ENCODE measurements around the gene DNAAF2. TPM values are rescaled to one million over a fixed set of nuclear protein-coding genes. Genes with fewer than 3 reads are reported as not detected.

DNAAF2 gene
- total RNA-seq, 4 donors from 2014 or later = 9.6 to 21.7 (median 19.4) TPM

GRCh38 chr14:49612251-49612650 lies 22.8 kb downstream of the DNAAF2 start:
- WGBS, 2 donors (ENCODE audit: low coverage in 1 of 2) = 86 to 92% methylated on average over 4 of the region's 4 CpGs
- no peaks in the 10 kb centered on the region for H3K9me3 ChIP-seq
- in situ Hi-C loops (cut with MboI; ENCODE audit: low pct_ligation_motif_present in 1 of 4, low pct_unique_long_range_greater_than_20kb in 1 of 4, low sequenced_read_pairs in 3 of 4) = no loop called here

DNA sequence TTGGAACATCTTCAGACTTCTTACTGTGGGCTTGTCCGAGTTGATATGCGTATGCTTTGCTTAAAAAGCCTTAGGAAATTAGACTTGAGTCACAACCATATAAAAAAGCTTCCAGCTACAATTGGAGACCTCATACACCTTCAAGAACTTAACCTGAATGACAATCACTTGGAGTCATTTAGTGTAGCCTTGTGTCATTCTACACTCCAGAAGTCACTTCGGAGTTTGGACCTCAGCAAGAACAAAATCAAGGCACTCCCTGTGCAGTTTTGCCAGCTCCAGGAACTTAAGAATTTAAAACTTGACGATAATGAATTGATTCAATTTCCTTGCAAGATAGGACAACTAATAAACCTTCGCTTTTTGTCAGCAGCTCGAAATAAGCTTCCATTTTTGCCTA lies 27.5 kb downstream of the DNAAF2 start:
- H3K27ac ChIP-seq = peak overlapping the region in 2 of 4 donors; percentile 1 to 16

More at GRCh38 chr14:49612251-49612650, 22.8 kb downstream of the DNAAF2 start:
- no peaks in the 10 kb centered on the region for H3K27me3 ChIP-seq
- no peak overlapping the region for H3K27ac ChIP-seq
- H3K4me3 ChIP-seq = no peak overlapping the region
- TF ChIP-seq EP300 (IDR thresholded peaks at IDR 0.05; ENCODE audit: low read depth) (no peak), POLR2A (IDR thresholded peaks at IDR 0.05) (no peak), POLR2AphosphoS5 (IDR thresholded peaks at IDR 0.05) (no peak)
- TF ChIP-seq, protein P1, sequence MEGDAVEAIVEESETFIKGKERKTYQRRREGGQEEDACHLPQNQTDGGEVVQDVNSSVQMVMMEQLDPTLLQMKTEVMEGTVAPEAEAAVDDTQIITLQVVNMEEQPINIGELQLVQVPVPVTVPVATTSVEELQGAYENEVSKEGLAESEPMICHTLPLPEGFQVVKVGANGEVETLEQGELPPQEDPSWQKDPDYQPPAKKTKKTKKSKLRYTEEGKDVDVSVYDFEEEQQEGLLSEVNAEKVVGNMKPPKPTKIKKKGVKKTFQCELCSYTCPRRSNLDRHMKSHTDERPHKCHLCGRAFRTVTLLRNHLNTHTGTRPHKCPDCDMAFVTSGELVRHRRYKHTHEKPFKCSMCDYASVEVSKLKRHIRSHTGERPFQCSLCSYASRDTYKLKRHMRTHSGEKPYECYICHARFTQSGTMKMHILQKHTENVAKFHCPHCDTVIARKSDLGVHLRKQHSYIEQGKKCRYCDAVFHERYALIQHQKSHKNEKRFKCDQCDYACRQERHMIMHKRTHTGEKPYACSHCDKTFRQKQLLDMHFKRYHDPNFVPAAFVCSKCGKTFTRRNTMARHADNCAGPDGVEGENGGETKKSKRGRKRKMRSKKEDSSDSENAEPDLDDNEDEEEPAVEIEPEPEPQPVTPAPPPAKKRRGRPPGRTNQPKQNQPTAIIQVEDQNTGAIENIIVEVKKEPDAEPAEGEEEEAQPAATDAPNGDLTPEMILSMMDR (IDR thresholded peaks at IDR 0.05) = no peak
- intact Hi-C loops (cut with DNase I; ENCODE audit: low total_unique reads) = no loop called here
- no peak for DNase-seq
- H3K4me1 ChIP-seq = no peaks in the 10 kb centered on the region
- peaks cover 0 to 5% (median 0%) of the 10 kb centered on the region in 4 donors for H3K36me3 ChIP-seq

GRCh38 chr14:49598485-49599300 lies 36.4 kb downstream of the DNAAF2 start, which contains the start of gene LRR1:
TSS of gene LRR1 (plus strand) at chr14:49598940. CDS start at chr14:49599021, 81 bp downstream.
- Histone ChIP-seq H3K27me3 (no peaks in the 10 kb centered on the region), H3K4me3 (peak within 1 kb of the TSS; percentile 71 to 76 (median 72)), H3K4me1 (peaks cover 0 to 49% (median 18%) of the 10 kb centered on the region in 4 donors), H3K36me3 (no peaks in the 10 kb centered on the region), H3K9me3 (no peaks in the 10 kb centered on the region), H3K27ac (peak within 1 kb of the TSS; percentile 96 to 98 (median 96))
- peak; percentile 88 for DNase-seq
- 0% methylated on average over 44 of the region's 77 CpGs; no CpG with 5 or more reads in 1 of the 2 donors for WGBS, 2 donors (ENCODE audit: low coverage in 1 of 2)
- in situ Hi-C loops (cut with MboI; ENCODE audit: low pct_ligation_motif_present in 1 of 4, low pct_unique_long_range_greater_than_20kb in 1 of 4, low sequenced_read_pairs in 3 of 4) (no loop called here), intact Hi-C loops (cut with DNase I; ENCODE audit: low total_unique reads) (no loop called here)
- TF ChIP-seq POLR2A (IDR thresholded peaks at IDR 0.05) (peak; percentile 87), EP300 (IDR thresholded peaks at IDR 0.05; ENCODE audit: low read depth) (no peak), POLR2AphosphoS5 (IDR thresholded peaks at IDR 0.05) (peak; percentile 61 to 77 (median 64))
- TF ChIP-seq, protein P1 (IDR thresholded peaks at IDR 0.05) = peak in 1 of 5 experiments; percentile 19

More for the DNA sequence above, 27.5 kb downstream of the DNAAF2 start:
- Histone ChIP-seq H3K36me3 (peaks cover 0 to 8% (median 2%) of the 10 kb centered on the region in 4 donors), H3K4me1 (no peaks in the 10 kb centered on the region), H3K27me3 (no peaks in the 10 kb centered on the region), H3K9me3 (no peaks in the 10 kb centered on the region), H3K4me3 (no peak overlapping the region)
- TF ChIP-seq, protein P1 (IDR thresholded peaks at IDR 0.05) = no peak
- TF ChIP-seq EP300 (IDR thresholded peaks at IDR 0.05; ENCODE audit: low read depth) (no peak), POLR2A (IDR thresholded peaks at IDR 0.05) (no peak), POLR2AphosphoS5 (IDR thresholded peaks at IDR 0.05) (no peak)
- DNase-seq = no peak
- intact Hi-C loops (cut with DNase I; ENCODE audit: low total_unique reads) = no loop called here
- in situ Hi-C loops (cut with MboI; ENCODE audit: low pct_ligation_motif_present in 1 of 4, low pct_unique_long_range_greater_than_20kb in 1 of 4, low sequenced_read_pairs in 3 of 4) = no loop called here
- WGBS, 2 donors (ENCODE audit: low coverage in 1 of 2) = 91% methylated on average over 6 of the region's 6 CpGs

GRCh38 chr14:49598189-49598484 lies 36.9 kb downstream of the DNAAF2 start:
- peak; percentile 42 for DNase-seq
- intact Hi-C loops (cut with DNase I; ENCODE audit: low total_unique reads) = no loop called here
- Histone ChIP-seq H3K36me3 (no peaks in the 10 kb centered on the region), H3K9me3 (no peaks in the 10 kb centered on the region), H3K27me3 (no peaks in the 10 kb centered on the region), H3K27ac (peak overlapping the region; percentile 96 to 98 (median 96)), H3K4me3 (peak overlapping the region; percentile 71 to 76 (median 72)), H3K4me1 (peaks cover 0 to 54% (median 18%) of the 10 kb centered on the region in 4 donors)
- TF ChIP-seq, protein P1 (IDR thresholded peaks at IDR 0.05) = no peak
- TF ChIP-seq POLR2A (IDR thresholded peaks at IDR 0.05) (no peak), POLR2AphosphoS5 (IDR thresholded peaks at IDR 0.05) (no peak), EP300 (IDR thresholded peaks at IDR 0.05; ENCODE audit: low read depth) (no peak)
- 1 to 2% methylated on average over 13 to 15 of the region's 15 CpGs for WGBS, 2 donors (ENCODE audit: low coverage in 1 of 2)
- in situ Hi-C loops (cut with MboI; ENCODE audit: low pct_ligation_motif_present in 1 of 4, low pct_unique_long_range_greater_than_20kb in 1 of 4, low sequenced_read_pairs in 3 of 4) = no loop called here

Measured in transverse colon (tissue), 4 donors.